ENCODE measurements around the gene BICDL1.
"Not testable (repeated sequence)": the region's sequence is repeated elsewhere in the genome, so short reads cannot be mapped to it uniquely, and the experiment has no call there.

BICDL1 gene, protein sequence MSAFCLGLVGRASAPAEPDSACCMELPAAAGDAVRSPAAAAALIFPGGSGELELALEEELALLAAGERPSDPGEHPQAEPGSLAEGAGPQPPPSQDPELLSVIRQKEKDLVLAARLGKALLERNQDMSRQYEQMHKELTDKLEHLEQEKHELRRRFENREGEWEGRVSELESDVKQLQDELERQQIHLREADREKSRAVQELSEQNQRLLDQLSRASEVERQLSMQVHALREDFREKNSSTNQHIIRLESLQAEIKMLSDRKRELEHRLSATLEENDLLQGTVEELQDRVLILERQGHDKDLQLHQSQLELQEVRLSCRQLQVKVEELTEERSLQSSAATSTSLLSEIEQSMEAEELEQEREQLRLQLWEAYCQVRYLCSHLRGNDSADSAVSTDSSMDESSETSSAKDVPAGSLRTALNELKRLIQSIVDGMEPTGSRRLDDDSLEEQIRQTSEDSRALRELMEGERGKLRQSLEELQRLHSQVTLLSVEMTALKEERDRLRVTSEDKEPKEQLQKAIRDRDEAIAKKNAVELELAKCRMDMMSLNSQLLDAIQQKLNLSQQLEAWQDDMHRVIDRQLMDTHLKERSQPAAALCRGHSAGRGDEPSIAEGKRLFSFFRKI

DNA sequence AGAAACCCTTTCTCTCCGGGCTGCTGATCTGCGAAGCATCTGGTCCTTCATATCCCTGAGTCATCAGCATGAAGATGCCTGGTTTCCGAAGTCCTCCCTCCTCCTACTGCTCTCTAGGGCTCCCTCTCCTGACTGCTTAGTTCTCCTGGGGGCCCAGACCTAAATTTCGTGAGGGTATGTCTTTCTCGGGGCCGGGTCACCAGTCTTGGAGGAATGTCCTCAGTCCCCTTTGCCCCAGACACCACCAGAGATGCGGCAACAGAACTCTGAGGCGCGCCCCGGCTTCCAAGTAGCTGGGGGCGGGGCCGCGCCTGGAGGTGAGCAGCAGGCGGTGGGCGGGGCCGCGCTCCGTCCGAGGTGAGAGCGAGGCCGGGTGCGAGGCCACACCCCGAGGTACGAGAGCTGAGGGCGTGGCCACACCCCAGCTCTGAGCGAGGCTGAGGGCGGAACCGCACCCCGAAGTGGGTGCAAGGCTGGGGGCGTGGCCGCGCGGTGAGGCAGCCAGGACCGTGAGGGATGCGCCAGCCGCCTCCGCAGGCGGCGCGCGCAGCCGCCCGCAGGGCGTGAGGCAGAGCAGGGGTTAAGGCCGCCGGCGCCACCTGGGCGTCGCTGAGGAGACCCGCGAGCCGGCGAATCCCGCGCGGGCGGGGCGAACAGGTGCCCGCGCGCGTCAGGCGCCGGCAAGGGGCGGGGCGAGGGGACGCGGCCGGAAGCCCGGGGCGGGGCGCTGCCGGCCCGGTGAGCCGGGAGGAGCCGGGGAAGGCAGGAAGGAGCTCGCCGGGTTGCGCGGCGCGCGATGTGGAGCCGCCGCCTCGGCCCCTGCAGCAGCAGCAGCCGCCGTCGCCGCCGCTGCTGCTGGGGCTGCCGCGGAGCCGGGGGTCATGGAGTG is at the start of gene BICDL1:
BICDL1 (plus strand) TSS at position 765 of the 889 bp plus-strand sequence. CDS start 633 bp downstream, outside the sequence.
- no peaks in the 10 kb centered on the region for H3K9me3 Mint-ChIP-seq
- H3K36me3 Mint-ChIP-seq (ENCODE audit: low read depth), result peaks cover 23% of the 10 kb centered on the region
- peaks cover 31% of the 10 kb centered on the region for H3K4me1 Mint-ChIP-seq (ENCODE audit: low read depth)
- peak within 1 kb of the TSS; percentile 89 for H3K4me3 Mint-ChIP-seq
- H3K27ac Mint-ChIP-seq, result peak within 1 kb of the TSS; percentile 90
- peaks cover 6% of the 10 kb centered on the region for H3K27me3 Mint-ChIP-seq (ENCODE audit: low read depth)

GRCh38 chr12:119940897-119941296 is 48.1 kb upstream of the BICDL1 start:
- Mint-ChIP-seq H3K27me3 (ENCODE audit: low read depth) (peaks cover 10% of the 10 kb centered on the region), H3K27ac (no peak overlapping the region), H3K4me3 (no peak overlapping the region), H3K9me3 (no peaks in the 10 kb centered on the region), H3K4me1 (ENCODE audit: low read depth) (no peaks in the 10 kb centered on the region), H3K36me3 (ENCODE audit: low read depth) (no peaks in the 10 kb centered on the region)

GRCh38 chr12:119942386-119942785 is 46.6 kb upstream of the BICDL1 start:
- no peaks in the 10 kb centered on the region for H3K36me3 Mint-ChIP-seq (ENCODE audit: low read depth)
- H3K4me1 Mint-ChIP-seq (ENCODE audit: low read depth), result no peaks in the 10 kb centered on the region
- H3K27me3 Mint-ChIP-seq (ENCODE audit: low read depth), result peaks cover 6% of the 10 kb centered on the region
- H3K9me3 Mint-ChIP-seq, result no peaks in the 10 kb centered on the region
- H3K27ac Mint-ChIP-seq, result no peak overlapping the region
- H3K4me3 Mint-ChIP-seq, result no peak overlapping the region

- H3K4me1 Mint-ChIP-seq (ENCODE audit: low read depth), result no peaks in the 10 kb centered on the region
- no peak overlapping the region for H3K27ac Mint-ChIP-seq
- no peaks in the 10 kb centered on the region for H3K9me3 Mint-ChIP-seq
- H3K36me3 Mint-ChIP-seq (ENCODE audit: low read depth), result no peaks in the 10 kb centered on the region
- H3K4me3 Mint-ChIP-seq, result no peak overlapping the region
- no peaks in the 10 kb centered on the region for H3K27me3 Mint-ChIP-seq (ENCODE audit: low read depth)
Measured at GRCh38 chr12:119946213-119946612, 42.8 kb upstream of the BICDL1 start.

- H3K9me3 Mint-ChIP-seq, result no peaks in the 10 kb centered on the region
- H3K27ac Mint-ChIP-seq, result no peak overlapping the region
- H3K4me3 Mint-ChIP-seq, result no peak overlapping the region
- H3K27me3 Mint-ChIP-seq (ENCODE audit: low read depth), result no peaks in the 10 kb centered on the region
- no peaks in the 10 kb centered on the region for H3K4me1 Mint-ChIP-seq (ENCODE audit: low read depth)
- H3K36me3 Mint-ChIP-seq (ENCODE audit: low read depth), result no peaks in the 10 kb centered on the region
Measured at GRCh38 chr12:119949145-119949544, 39.9 kb upstream of the BICDL1 start.

- Mint-ChIP-seq H3K27me3 (ENCODE audit: low read depth) (no peaks in the 10 kb centered on the region), H3K9me3 (no peaks in the 10 kb centered on the region), H3K4me1 (ENCODE audit: low read depth) (no peaks in the 10 kb centered on the region), H3K36me3 (ENCODE audit: low read depth) (no peaks in the 10 kb centered on the region), H3K4me3 (no peak overlapping the region), H3K27ac (no peak overlapping the region)
Measured at GRCh38 chr12:119949594-119949993, 39.4 kb upstream of the BICDL1 start.

DNA sequence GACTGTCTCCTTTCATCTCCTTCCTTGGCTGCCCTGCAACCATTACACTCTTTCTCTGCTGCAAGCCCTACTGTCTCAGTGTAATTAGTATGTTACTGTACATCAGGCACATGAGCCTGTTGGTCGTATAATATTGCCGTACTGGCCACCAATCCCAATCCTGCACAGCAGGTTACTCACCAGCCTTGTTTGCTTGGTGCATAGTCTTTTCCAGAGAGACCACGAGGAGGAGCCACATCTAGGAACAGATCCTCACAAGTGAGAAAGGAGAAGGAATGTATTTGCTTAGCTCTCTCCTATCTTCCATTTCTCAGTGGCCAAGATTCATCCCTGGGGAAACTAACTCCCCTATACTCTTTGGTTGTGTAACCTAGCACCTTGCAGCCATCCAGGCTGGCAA is 33.0 kb upstream of the BICDL1 start:
- H3K4me1 Mint-ChIP-seq (ENCODE audit: low read depth), result no peaks in the 10 kb centered on the region
- H3K4me3 Mint-ChIP-seq, result no peak overlapping the region
- H3K27ac Mint-ChIP-seq, result no peak overlapping the region
- peaks cover 2% of the 10 kb centered on the region for H3K36me3 Mint-ChIP-seq (ENCODE audit: low read depth)
- peaks cover 6% of the 10 kb centered on the region for H3K27me3 Mint-ChIP-seq (ENCODE audit: low read depth)
- H3K9me3 Mint-ChIP-seq, result peaks cover 25% of the 10 kb centered on the region

DNA sequence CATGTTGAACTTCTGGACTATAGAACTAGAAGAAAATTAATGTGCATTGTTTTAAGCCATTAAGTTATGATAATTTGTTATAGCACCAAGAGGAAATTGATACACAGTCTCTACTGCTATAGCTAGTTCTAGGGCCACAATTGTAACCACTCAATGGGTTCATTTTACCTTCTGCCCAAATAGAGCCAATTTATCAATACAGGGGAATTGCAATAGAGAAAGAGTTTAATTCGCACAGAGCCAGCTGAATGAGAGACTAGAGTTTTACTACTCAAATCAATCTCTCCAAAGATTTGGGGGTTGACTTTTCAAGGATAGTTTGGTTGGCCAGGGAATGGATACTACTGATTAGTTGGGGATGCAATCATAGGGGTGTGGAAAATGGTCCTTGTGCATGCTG is 31.9 kb upstream of the BICDL1 start:
- peaks cover 2% of the 10 kb centered on the region for H3K36me3 Mint-ChIP-seq (ENCODE audit: low read depth)
- no peaks in the 10 kb centered on the region for H3K4me1 Mint-ChIP-seq (ENCODE audit: low read depth)
- H3K27me3 Mint-ChIP-seq (ENCODE audit: low read depth), result peaks cover 6% of the 10 kb centered on the region
- H3K4me3 Mint-ChIP-seq, result no peak overlapping the region
- H3K27ac Mint-ChIP-seq, result no peak overlapping the region
- peaks cover 25% of the 10 kb centered on the region for H3K9me3 Mint-ChIP-seq

DNA sequence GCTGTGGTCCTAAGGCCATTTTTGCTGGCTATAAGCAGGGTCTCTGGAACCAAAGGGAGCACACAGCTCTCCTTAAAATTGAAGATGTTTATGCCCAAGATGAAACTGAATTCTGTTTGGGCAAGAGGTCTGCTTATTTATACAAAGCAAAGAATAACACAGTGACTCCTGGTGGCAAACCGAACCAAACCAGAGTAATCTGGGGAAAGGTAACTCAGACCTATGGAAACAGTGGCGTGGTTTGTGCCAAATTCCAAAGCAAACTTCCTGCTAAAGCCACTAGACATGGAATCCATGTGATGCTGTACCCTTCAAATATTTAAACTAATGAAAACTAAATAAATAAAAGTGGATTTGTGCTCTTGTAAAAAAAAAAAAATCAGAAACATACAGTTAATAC is 29.6 kb upstream of the BICDL1 start:
- Mint-ChIP-seq H3K36me3 (ENCODE audit: low read depth) (peaks cover 2% of the 10 kb centered on the region), H3K4me3 (no peak overlapping the region), H3K9me3 (peaks cover 25% of the 10 kb centered on the region)

DNA sequence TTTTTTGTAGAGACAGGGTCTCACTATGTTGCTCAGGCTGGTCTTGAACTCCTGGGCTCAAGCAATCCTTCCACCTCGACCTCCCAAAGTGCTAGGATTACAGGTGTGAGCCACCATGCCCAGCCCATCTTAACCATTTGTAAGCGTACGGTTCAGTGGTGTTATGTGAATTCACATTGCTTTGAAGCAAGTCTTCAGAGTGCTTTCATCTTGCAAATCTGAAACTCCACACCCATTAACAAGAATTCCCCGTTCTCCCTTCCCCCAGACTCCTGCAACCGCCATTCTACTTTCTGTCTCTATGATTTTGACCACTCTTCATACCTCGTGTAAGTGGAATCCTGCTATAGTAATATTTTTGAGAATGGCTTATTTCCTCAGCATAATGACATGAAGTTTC is 24.9 kb upstream of the BICDL1 start:
- Mint-ChIP-seq H3K27me3 (ENCODE audit: low read depth) (peaks cover 10% of the 10 kb centered on the region), H3K36me3 (ENCODE audit: low read depth) (no peaks in the 10 kb centered on the region), H3K4me3 (no peak overlapping the region), H3K9me3 (no peaks in the 10 kb centered on the region), H3K4me1 (ENCODE audit: low read depth) (peaks cover 4% of the 10 kb centered on the region), H3K27ac (no peak overlapping the region)

More for the DNA sequence above, 29.6 kb upstream of the BICDL1 start:
- Mint-ChIP-seq H3K27me3 (ENCODE audit: low read depth) (peaks cover 6% of the 10 kb centered on the region), H3K4me1 (ENCODE audit: low read depth) (peaks cover 3% of the 10 kb centered on the region), H3K27ac (no peak overlapping the region)

DNA sequence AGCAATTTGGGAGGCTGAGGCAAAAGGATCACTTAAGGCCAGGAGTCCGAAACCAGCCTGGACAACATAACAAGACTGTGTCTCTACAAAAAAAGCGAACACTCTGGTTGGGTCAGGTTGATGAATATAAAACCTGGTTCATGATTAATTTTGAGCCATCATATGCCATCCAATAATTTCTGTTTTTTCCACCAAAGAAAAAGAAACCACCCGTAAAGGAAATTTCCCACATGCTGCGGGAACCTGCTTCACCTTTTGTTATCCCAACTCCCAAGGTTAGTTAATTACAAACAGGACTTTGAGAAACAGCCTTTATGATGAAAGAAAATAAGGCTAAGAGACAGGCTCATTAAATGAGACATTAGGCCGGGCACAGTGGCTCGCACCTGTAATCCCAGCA is 24.1 kb upstream of the BICDL1 start:
- Mint-ChIP-seq H3K36me3 (ENCODE audit: low read depth) (no peaks in the 10 kb centered on the region), H3K4me1 (ENCODE audit: low read depth) (peaks cover 4% of the 10 kb centered on the region), H3K27me3 (ENCODE audit: low read depth) (peaks cover 10% of the 10 kb centered on the region), H3K4me3 (no peak overlapping the region), H3K9me3 (no peaks in the 10 kb centered on the region), H3K27ac (no peak overlapping the region)

DNA sequence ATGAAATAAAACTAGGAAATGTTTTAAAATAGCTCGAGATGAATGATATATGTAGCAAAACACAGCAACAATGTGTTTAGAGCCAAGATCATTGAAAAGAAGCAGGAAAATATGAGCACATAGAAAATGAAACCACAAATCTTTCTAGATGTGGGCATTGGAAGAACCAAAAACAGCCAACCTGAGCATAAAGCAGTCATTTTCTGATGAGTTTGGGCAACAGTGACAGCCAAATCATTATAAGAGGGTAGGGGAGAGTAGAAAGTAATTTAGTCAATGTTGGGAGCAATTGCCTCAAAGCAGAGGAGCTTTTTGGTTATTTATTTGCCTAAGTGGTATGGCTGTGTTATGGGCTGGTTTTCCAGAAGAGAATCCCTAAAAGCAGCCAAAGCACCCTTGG is 8.8 kb upstream of the BICDL1 start:
- H3K27me3 Mint-ChIP-seq (ENCODE audit: low read depth), result peaks cover 16% of the 10 kb centered on the region
- no peaks in the 10 kb centered on the region for H3K36me3 Mint-ChIP-seq (ENCODE audit: low read depth)
- no peak overlapping the region for H3K4me3 Mint-ChIP-seq
- peak overlapping the region; percentile 4 for H3K27ac Mint-ChIP-seq
- peaks cover 5% of the 10 kb centered on the region for H3K4me1 Mint-ChIP-seq (ENCODE audit: low read depth)
- H3K9me3 Mint-ChIP-seq, result no peaks in the 10 kb centered on the region

DNA sequence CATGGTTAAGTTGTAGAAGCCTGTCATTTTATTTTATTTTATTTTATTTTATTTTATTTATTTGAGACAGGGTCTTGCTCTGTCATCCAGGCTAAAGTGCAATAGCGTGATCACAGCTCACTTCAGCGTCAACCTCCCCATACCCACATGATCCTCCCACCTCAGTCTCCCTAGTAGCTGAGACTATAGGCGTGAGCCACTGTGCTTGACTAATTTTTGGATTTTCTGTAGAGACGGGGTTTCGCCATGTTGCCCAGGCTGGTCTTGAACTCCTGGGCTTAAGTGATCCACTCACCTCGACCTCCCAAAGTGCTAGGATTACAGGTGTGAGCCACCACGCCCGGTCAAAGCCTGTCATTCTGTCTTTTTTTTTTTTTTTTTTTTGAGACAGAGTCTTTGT is 8.3 kb upstream of the BICDL1 start:
- not testable (repeated sequence) for H3K27ac Mint-ChIP-seq; H3K4me1 Mint-ChIP-seq (ENCODE audit: low read depth); H3K36me3 Mint-ChIP-seq (ENCODE audit: low read depth); H3K4me3 Mint-ChIP-seq; H3K9me3 Mint-ChIP-seq
- H3K27me3 Mint-ChIP-seq (ENCODE audit: low read depth), result peaks cover 12% of the 10 kb centered on the region

- Mint-ChIP-seq H3K9me3 (no peaks in the 10 kb centered on the region), H3K27ac (no peak overlapping the region), H3K4me3 (peak overlapping the region; percentile 63), H3K27me3 (ENCODE audit: low read depth) (peaks cover 6% of the 10 kb centered on the region), H3K36me3 (ENCODE audit: low read depth) (peaks cover 26% of the 10 kb centered on the region), H3K4me1 (ENCODE audit: low read depth) (peaks cover 35% of the 10 kb centered on the region)
Measured at GRCh38 chr12:119989361-119989730, 310 bp downstream of the BICDL1 start.
